ENCODE measurements around the gene DLL4. TPM values are rescaled to one million over a fixed set of nuclear protein-coding genes. Genes with fewer than 3 reads are reported as not detected.

Gene DLL4
- total and polyA plus RNA-seq, 2 experiments from 2014 or later = not detected

- Histone ChIP-seq H4K20me1 (ENCODE audit: insufficient read depth) (no peaks in the 10 kb centered on the region), H3K27ac (no peak overlapping the region), H2AFZ (peak overlapping the region; percentile 62; the same call in 1 of the 2 replicates), H3F3A (ENCODE audit: insufficient read depth) (no peaks in the 10 kb centered on the region), H3K4me2 (ENCODE audit: unreplicated experiment) (peak overlapping the region; percentile 81), H3K27me3 (replicated peaks; ENCODE audit: insufficient read depth) (peaks cover 49% of the 10 kb centered on the region), H3K4me1 (ENCODE audit: insufficient read depth) (peaks cover 15% of the 10 kb centered on the region), H3K36me3 (ENCODE audit: low read depth) (no peaks in the 10 kb centered on the region), H3K9me2 (ENCODE audit: insufficient read depth) (no peaks in the 10 kb centered on the region), H3K4me3 (peak overlapping the region; percentile 60), H3K9me3 (ENCODE audit: low read depth) (no peaks in the 10 kb centered on the region), H3K79me2 (ENCODE audit: insufficient read depth) (no peaks in the 10 kb centered on the region), H3K9ac (no peak overlapping the region)
- TF ChIP-seq EZH2 (IDR thresholded peaks at IDR 0.05; ENCODE audit: insufficient read depth, poor library complexity, severe bottlenecking) (no peak), EZH2phosphoT487 (IDR thresholded peaks at IDR 0.05; ENCODE audit: insufficient read depth, low read depth) (0 out of 2 replicates have a peak, but pooled peaks have one; percentile 8)
- whole genome bisulfite sequencing, 2 experiments (ENCODE audit: low coverage in 1 of 2, low lambda C conversion rate in 2 of 2, missing lambda C conversion rate in 2 of 2) = 1 to 2% methylated on average over 39 to 67 of the region's 68 CpGs
- in situ Hi-C loops (cut with MboI) = no loop called here
- peak; percentile 24 for DNase-seq
Measured at GRCh38 chr15:40927873-40928806, 1.0 kb upstream of the DLL4 start.

- H3K9ac ChIP-seq = no peak overlapping the region
- 0 out of 2 replicates have a peak overlapping the region, but pooled peaks have one; percentile 46 for H2AFZ ChIP-seq
- in situ Hi-C loops (cut with MboI) = no loop called here
- no peaks in the 10 kb centered on the region for H4K20me1 ChIP-seq (ENCODE audit: insufficient read depth)
- H3F3A ChIP-seq (ENCODE audit: insufficient read depth) = no peaks in the 10 kb centered on the region
- peak overlapping the region; percentile 81 for H3K4me2 ChIP-seq (ENCODE audit: unreplicated experiment)
- peak overlapping the region; percentile 55 for H3K4me3 ChIP-seq
- peaks cover 15% of the 10 kb centered on the region for H3K4me1 ChIP-seq (ENCODE audit: insufficient read depth)
- no peak overlapping the region for H3K27ac ChIP-seq
- 1% methylated on average over 56 of the region's 56 CpGs for WGBS, 2 experiments (ENCODE audit: low coverage in 1 of 2, low lambda C conversion rate in 2 of 2, missing lambda C conversion rate in 2 of 2)
- peak; percentile 85 for TF ChIP-seq EZH2 (IDR thresholded peaks at IDR 0.05; ENCODE audit: insufficient read depth, poor library complexity, severe bottlenecking)
- TF ChIP-seq EZH2phosphoT487 (IDR thresholded peaks at IDR 0.05; ENCODE audit: insufficient read depth, low read depth) = peak; percentile 61; the same call in 1 of the 2 replicates
- no peaks in the 10 kb centered on the region for H3K79me2 ChIP-seq (ENCODE audit: insufficient read depth)
- no peaks in the 10 kb centered on the region for H3K9me2 ChIP-seq (ENCODE audit: insufficient read depth)
- peaks cover 49% of the 10 kb centered on the region for H3K27me3 ChIP-seq (replicated peaks; ENCODE audit: insufficient read depth)
- peak; percentile 73 for DNase-seq
- H3K9me3 ChIP-seq (ENCODE audit: low read depth) = no peaks in the 10 kb centered on the region
- H3K36me3 ChIP-seq (ENCODE audit: low read depth) = no peaks in the 10 kb centered on the region
Measured at GRCh38 chr15:40929660-40930429, 705 bp downstream of the DLL4 start.

- TF ChIP-seq EZH2phosphoT487 (IDR thresholded peaks at IDR 0.05; ENCODE audit: insufficient read depth, low read depth) (no peak), EZH2 (IDR thresholded peaks at IDR 0.05; ENCODE audit: insufficient read depth, poor library complexity, severe bottlenecking) (no peak)
- Histone ChIP-seq H3K36me3 (ENCODE audit: low read depth) (no peaks in the 10 kb centered on the region), H3K27ac (no peak overlapping the region), H3K9me2 (ENCODE audit: insufficient read depth) (no peaks in the 10 kb centered on the region), H3K79me2 (ENCODE audit: insufficient read depth) (no peaks in the 10 kb centered on the region), H3K9me3 (ENCODE audit: low read depth) (no peaks in the 10 kb centered on the region), H4K20me1 (ENCODE audit: insufficient read depth) (no peaks in the 10 kb centered on the region), H3K4me2 (ENCODE audit: unreplicated experiment) (peak overlapping the region; percentile 81), H3K4me3 (peak overlapping the region; percentile 55), H2AFZ (no peak overlapping the region), H3K4me1 (ENCODE audit: insufficient read depth) (peaks cover 15% of the 10 kb centered on the region), H3F3A (ENCODE audit: insufficient read depth) (no peaks in the 10 kb centered on the region), H3K27me3 (replicated peaks; ENCODE audit: insufficient read depth) (peaks cover 49% of the 10 kb centered on the region), H3K9ac (no peak overlapping the region)
- in situ Hi-C loops (cut with MboI) = no loop called here
- peak; percentile 37 for DNase-seq
- 4 to 6% methylated on average over 37 to 46 of the region's 46 CpGs for WGBS, 2 experiments (ENCODE audit: low coverage in 1 of 2, low lambda C conversion rate in 2 of 2, missing lambda C conversion rate in 2 of 2)
Measured at GRCh38 chr15:40930430-40931299, 1.5 kb downstream of the DLL4 start.

Measured in GM23248 (cell line).